Activated CD4-positive, alpha-beta T cell treated with anti-CD3 and anti-CD28 coated beads, Interleukin-2, amount 10 ng/mL, durations not matched to agents 24 days and 14 days (primary cell): ENCODE measurements around the gene C1QTNF6. TPM values are rescaled to one million over a fixed set of nuclear protein-coding genes. Genes with fewer than 3 reads are reported as not detected.

Experiments used
- DNase-seq: peaks from one replicate; pipeline ENCODE4 v3.0.0; 2022
- H3K27ac Mint-ChIP-seq: one replicate; pipeline ENCODE4 v1.8.0; 2022; ENCODE audit warnings: mild to moderate bottlenecking, mixed read lengths
- H3K27me3 Mint-ChIP-seq: one replicate; pipeline ENCODE4 v1.8.0; 2022; ENCODE audit warnings: mixed read lengths
- H3K36me3 Mint-ChIP-seq: one replicate; pipeline ENCODE4 v1.8.0; 2022; ENCODE audit warnings: low read depth, mild to moderate bottlenecking, mixed read lengths
- H3K4me1 Mint-ChIP-seq: one replicate; pipeline ENCODE4 v1.8.0; 2021; ENCODE audit warnings: mixed read lengths
- H3K4me3 Mint-ChIP-seq: one replicate; pipeline ENCODE4 v1.8.0; 2022; ENCODE audit warnings: mild to moderate bottlenecking, moderate library complexity, mixed read lengths
- H3K9me3 Mint-ChIP-seq: one replicate; pipeline ENCODE4 v1.8.0; 2021; ENCODE audit warnings: mixed read lengths
- intact Hi-C: fragments of 100-400 bp; cut with micrococcal nuclease; formaldehyde crosslinking; loops from one replicate; pipeline ENCODE4 v1.15.1; 2023
- total RNA-seq: library from RNA; stranded (reverse); gene quantifications from 2 replicates; pipeline ENCODE4 v1.2.3, GENCODE V29; 2022

The C1QTNF6 gene
- total RNA-seq, 1 donor from 2014 or later = 6.0 TPM

DNA sequence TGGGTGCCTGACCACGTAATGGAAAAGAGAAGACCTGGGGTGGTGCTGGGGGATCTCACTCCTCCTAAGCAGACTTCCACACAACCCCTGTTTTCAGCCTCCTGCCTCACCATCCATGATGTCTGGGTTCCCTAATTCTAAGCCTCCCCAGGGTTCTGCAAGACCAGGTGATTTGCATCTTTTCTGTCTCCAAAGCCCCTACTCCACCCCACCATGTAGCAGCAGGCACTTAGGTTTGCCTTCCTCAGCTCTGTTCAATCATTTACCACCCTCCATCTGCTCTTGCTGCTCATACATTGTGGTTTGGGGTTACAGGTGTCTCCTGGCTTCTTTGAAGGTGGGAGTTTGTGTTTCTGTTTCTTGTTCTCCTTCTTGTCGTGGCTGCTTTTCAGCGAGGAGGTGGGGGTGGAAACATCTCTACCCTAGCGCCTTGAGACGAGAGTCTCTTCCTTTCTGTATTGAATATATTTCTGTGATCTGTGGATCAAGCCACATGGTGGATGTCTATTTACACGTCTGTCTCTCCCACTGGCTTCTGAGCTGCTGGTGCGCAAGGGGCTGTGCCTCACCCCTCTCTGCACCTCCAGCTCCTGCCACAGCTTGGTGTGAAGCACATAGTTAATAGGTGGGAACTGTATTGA is 30.8 kb upstream of the C1QTNF6 start:
- peaks cover 70% of the 10 kb centered on the region for H3K4me1 Mint-ChIP-seq
- H3K27me3 Mint-ChIP-seq = no peaks in the 10 kb centered on the region
- peaks cover 65% of the 10 kb centered on the region for H3K36me3 Mint-ChIP-seq
- peak overlapping the region; percentile 83 for H3K4me3 Mint-ChIP-seq
- peak overlapping the region; percentile 95 for H3K27ac Mint-ChIP-seq
- DNase-seq = peak; percentile 92
- peaks cover 6% of the 10 kb centered on the region for H3K9me3 Mint-ChIP-seq
- intact Hi-C loops = no loop called here

DNA sequence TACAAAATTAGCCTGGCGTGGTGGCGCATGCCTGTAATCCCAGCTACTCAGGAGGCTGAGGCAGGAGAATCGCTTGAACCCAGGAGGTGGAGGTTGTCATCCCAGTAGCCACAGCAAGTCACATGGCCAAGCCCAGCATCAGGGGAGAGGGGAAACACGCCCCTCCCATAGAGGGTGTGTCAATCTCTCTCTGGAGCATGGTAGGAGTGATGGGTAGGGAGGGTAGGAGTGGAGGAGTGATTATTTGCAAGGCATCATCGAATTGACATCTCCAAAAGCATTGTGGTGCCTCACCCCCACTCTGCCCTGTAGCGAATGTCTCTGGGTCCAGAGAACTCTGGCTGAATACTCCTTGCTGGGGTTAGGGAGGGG is 30.3 kb upstream of the C1QTNF6 start:
- no peaks in the 10 kb centered on the region for H3K27me3 Mint-ChIP-seq
- intact Hi-C loops = no loop called here
- H3K4me1 Mint-ChIP-seq = peaks cover 67% of the 10 kb centered on the region
- H3K27ac Mint-ChIP-seq = peak overlapping the region; percentile 95
- peak; percentile 75 for DNase-seq
- H3K36me3 Mint-ChIP-seq = peaks cover 63% of the 10 kb centered on the region
- peak overlapping the region; percentile 83 for H3K4me3 Mint-ChIP-seq
- peaks cover 6% of the 10 kb centered on the region for H3K9me3 Mint-ChIP-seq

DNA sequence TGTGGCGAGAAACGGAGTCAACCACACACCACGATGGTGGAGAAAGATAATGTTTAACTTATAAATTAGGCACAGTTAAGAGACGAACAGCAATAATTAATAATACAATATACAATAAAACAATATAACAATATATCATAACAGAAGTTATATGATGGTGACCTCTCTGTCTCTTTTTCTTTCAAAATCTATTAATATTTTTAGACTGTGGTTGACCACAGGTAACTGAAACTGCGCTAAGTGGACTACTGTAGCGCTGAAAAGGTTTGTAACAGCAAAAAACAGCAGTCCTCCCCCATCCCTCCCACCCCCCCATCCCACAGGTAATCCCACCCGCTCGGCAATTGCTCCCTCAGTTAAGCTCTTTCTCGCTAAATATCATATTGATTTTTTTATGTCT is 27.8 kb upstream of the C1QTNF6 start:
- H3K4me1 Mint-ChIP-seq = peaks cover 45% of the 10 kb centered on the region
- no peak overlapping the region for H3K4me3 Mint-ChIP-seq
- H3K9me3 Mint-ChIP-seq = peaks cover 3% of the 10 kb centered on the region
- no peak overlapping the region for H3K27ac Mint-ChIP-seq
- intact Hi-C loops = no loop called here
- no peak for DNase-seq
- H3K36me3 Mint-ChIP-seq = peaks cover 40% of the 10 kb centered on the region
- H3K27me3 Mint-ChIP-seq = no peaks in the 10 kb centered on the region

DNA sequence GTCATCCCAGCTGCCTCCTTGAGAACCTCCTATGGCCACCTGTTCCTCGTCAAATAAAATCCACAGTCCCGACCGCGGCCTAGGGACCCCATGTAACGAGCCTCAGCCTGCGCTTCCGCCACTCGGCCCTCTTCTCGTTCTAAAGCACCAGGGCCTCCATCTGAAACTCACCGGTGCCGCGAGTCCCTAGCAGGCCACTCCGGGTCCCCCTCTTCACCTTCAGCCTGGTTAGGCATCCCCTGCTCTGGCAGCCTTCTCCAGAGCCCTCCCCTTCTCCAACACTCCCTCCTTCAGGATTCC is 26.6 kb upstream of the C1QTNF6 start:
- peaks cover 38% of the 10 kb centered on the region for H3K4me1 Mint-ChIP-seq
- no peaks in the 10 kb centered on the region for H3K9me3 Mint-ChIP-seq
- no peak for DNase-seq
- H3K36me3 Mint-ChIP-seq = peaks cover 31% of the 10 kb centered on the region
- H3K27ac Mint-ChIP-seq = no peak overlapping the region
- H3K27me3 Mint-ChIP-seq = no peaks in the 10 kb centered on the region
- H3K4me3 Mint-ChIP-seq = no peak overlapping the region
- intact Hi-C loops = no loop called here

DNA sequence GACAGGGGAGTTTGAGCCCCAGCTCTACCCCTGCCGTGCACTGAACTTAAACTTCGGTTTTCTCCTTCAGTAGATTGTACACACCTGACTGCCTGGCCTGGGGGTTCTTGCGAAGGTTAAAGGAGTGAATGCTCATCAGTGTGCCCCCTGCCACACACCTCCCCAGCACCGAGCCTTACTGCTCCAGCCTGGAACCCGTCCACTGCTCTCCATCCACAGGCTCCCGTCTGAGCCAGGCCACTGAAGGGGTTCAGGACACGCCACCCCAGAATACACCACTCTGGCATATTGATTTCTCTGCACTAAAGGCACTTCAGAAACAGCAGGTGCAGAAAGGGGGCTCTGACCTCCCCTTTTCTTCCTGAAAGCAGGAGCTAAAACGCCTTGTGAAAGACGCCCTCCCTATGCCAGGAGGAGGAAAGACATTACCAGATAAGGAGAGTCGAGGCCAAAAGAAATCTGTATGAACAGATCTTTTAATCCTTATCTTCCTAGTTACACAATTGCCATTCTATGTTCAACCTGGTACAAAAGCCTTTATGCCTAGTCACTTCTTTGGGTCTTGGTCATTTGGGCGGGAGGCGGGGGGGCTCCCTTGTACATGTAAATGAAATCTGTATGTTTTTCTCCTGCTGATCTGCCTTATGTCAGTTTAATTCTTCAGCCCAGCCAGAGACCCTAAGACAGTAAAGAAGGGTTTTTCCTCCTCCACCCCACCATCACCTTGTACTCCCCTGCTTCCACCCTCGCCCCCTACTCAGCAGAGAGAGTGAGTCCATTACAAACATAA is 26.1 kb upstream of the C1QTNF6 start:
- Mint-ChIP-seq H3K4me1 (peaks cover 33% of the 10 kb centered on the region), H3K36me3 (peaks cover 28% of the 10 kb centered on the region), H3K27me3 (no peaks in the 10 kb centered on the region), H3K9me3 (no peaks in the 10 kb centered on the region), H3K4me3 (no peak overlapping the region), H3K27ac (peak overlapping the region; percentile 53)
- intact Hi-C loops = no loop called here
- no peak for DNase-seq

DNA sequence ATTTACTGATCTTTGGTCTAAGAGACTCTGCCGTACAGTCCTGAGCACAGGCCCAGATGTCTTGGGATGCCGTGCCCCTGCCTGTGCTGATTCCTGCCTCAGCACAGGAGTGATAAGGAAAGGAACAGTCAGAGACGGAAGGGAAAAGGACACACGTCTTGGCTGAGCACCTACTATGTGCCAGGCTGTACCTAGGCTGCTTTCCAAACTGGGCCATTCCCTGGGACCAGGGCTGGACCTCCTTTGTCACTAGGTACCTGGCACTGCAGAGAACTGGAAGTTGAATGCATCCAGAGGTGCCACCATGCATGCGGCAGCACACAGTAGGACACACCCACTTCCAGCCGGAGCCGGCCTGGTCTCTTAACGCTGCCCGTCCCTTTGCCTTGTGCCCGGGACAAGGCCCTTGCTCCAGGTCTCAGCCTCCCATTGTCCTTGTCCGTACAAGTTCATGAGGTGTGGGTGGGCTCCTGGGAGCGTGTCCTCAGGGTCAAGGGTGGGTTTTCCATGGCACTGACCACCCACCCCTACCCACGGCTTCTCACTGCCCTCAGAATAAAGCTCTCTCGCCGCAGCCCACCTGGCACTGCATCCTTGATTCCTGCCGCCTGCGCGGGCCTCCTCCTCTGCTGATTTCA is 25.3 kb upstream of the C1QTNF6 start:
- Mint-ChIP-seq H3K4me1 (peaks cover 30% of the 10 kb centered on the region), H3K27me3 (no peaks in the 10 kb centered on the region), H3K9me3 (no peaks in the 10 kb centered on the region), H3K4me3 (no peak overlapping the region), H3K36me3 (peaks cover 24% of the 10 kb centered on the region), H3K27ac (peak overlapping the region; percentile 53)
- intact Hi-C loops = no loop called here
- no peak for DNase-seq

DNA sequence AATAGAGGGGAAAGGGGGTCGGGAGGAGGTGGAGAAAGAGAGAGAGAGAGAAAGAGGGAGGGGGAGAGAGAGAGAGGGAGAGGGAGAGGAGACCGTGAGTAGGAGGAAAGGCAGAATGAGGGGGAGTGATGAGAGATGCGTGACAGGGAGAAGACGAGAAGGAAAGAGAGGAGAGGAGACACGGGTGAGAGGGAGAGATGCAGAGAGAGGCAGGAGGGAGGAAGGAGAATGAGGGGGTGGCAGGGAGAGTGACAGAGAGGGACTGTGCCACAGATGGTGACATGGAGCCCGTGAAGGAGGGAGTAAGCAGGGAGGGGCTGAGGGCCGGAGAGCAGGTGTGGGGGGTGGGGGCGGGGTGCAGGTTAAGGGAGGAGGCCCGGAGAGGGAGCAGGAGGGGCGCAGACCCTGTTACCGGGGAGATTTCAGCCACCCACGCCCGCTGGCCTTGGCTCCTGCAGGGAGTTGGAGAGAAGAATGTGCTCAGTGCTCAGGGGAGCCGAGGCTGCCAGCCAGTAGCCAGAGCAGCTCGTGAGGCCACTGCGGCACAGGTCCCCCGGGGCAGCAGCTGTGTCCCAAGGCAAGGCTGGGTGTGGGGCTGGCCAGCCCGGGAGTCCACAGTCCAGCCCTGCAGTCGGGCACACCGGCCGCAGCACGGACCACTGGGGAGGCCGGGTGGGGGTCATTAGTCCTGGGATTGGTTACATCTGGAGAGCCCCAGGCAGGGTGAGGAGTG is 24.3 kb upstream of the C1QTNF6 start, which contains the start of gene SSTR3:
Gene SSTR3, minus strand, starts transcription at position 304 of the 733 bp plus-strand sequence. CDS start 4,674 bp downstream, outside the sequence.
- peak within 1 kb of the TSS; percentile 21 for H3K27ac Mint-ChIP-seq
- peaks cover 23% of the 10 kb centered on the region for H3K4me1 Mint-ChIP-seq
- H3K4me3 Mint-ChIP-seq = no peak within 1 kb of the TSS
- H3K36me3 Mint-ChIP-seq = peaks cover 19% of the 10 kb centered on the region
- no peak for DNase-seq
- H3K9me3 Mint-ChIP-seq = no peaks in the 10 kb centered on the region
- intact Hi-C loops = no loop called here
- H3K27me3 Mint-ChIP-seq = no peaks in the 10 kb centered on the region

DNA sequence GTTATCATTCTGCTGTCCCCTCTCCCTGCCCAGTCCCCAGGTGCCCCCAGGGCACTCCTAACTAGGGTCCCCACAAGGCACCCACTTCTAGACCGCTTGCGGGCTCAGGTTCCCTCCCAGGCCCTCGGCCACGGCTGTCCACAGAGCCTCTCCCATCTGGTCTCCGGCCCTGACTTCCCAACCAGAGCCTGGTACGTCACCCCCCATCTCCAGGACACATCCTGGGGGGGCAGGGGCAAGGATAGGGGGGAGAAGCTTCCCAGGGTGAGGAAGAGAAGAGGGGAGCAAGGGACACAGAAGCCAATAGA is 23.8 kb upstream of the C1QTNF6 start:
- intact Hi-C loops = no loop called here
- no peak overlapping the region for H3K27ac Mint-ChIP-seq
- H3K9me3 Mint-ChIP-seq = no peaks in the 10 kb centered on the region
- DNase-seq = no peak
- no peak overlapping the region for H3K4me3 Mint-ChIP-seq
- H3K27me3 Mint-ChIP-seq = no peaks in the 10 kb centered on the region
- H3K36me3 Mint-ChIP-seq = peaks cover 18% of the 10 kb centered on the region
- peaks cover 21% of the 10 kb centered on the region for H3K4me1 Mint-ChIP-seq

DNA sequence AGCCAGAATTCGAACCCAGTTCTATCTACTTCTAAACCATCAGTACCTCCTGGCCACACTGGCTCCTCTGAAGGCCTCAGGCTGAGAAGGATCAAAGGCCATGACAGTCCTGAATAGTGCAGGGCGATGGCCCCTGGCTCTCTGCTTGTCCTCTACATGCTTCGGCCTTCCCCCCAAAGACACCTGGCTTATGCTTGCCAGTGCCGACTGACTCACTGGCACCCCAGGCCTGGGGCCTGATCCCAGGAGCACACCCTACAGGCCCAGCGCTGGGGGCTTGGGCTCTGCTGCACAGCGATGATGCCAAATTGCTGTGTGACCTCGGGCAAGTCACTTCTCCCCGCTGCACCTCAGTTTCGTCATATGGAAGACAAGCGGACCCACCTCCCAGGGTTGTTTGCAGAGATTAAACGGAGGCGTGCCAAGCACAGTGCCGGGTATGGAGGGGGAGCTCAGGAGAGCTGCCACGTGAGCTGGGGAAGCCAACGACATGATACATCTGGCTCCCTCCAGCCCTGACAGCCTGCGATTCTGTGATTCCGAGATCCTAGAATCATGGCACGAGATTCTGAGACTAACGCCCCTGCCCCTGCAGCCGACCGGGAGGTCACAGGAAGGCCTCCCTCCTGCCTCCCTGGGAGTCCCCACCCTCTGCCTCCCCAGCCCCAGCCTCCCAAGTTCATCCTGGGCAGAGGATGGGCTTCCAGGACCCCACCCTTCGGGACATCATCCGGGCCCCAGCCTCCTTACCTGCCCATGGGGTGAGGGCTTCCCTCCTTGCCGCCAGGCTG is 23.2 kb upstream of the C1QTNF6 start:
- no peaks in the 10 kb centered on the region for H3K27me3 Mint-ChIP-seq
- no peak overlapping the region for H3K27ac Mint-ChIP-seq
- DNase-seq = no peak
- H3K4me3 Mint-ChIP-seq = no peak overlapping the region
- H3K9me3 Mint-ChIP-seq = no peaks in the 10 kb centered on the region
- intact Hi-C loops = no loop called here
- H3K36me3 Mint-ChIP-seq = peaks cover 14% of the 10 kb centered on the region
- H3K4me1 Mint-ChIP-seq = peaks cover 16% of the 10 kb centered on the region

DNA sequence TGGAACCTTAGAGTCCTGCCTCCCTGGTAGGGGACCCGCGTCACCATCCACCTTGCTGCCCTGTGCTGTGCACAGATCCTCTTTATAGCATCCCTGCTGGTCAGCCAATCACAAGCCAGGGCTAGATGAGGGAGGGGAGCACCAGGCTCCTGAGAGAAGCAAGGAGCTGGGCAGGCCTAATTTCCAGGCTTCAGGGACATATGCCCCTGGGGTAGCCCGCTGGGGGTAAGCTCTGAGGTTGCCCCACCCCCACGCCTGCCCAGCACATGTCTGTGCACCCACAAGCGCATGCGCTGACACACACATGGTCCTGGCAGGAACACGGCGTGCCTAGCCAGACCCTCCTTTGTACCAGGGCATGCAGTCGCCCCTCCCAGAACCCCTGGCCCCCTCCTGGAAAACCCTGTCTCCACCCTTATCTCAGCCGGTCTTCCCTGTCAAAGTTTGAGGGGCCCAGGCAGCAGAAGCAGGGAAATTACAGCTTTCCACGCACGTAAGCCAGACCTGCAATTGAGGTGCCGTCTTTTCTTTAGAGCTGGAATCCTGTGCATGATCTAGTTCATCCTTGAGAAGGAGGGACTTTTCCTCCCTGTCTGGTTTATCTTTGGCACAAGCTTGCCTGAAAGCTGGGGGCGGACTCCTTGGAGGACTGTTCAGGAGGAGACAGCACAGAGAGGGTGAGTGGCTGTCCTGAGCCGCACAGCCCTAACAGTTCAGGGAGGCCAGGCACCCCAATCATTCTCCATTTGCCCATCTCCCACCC is 22.2 kb upstream of the C1QTNF6 start:
- DNase-seq = no peak
- H3K4me3 Mint-ChIP-seq = no peak overlapping the region
- H3K36me3 Mint-ChIP-seq = peaks cover 9% of the 10 kb centered on the region
- H3K9me3 Mint-ChIP-seq = no peaks in the 10 kb centered on the region
- intact Hi-C loops = no loop called here
- no peaks in the 10 kb centered on the region for H3K27me3 Mint-ChIP-seq
- H3K4me1 Mint-ChIP-seq = peaks cover 14% of the 10 kb centered on the region
- no peak overlapping the region for H3K27ac Mint-ChIP-seq

DNA sequence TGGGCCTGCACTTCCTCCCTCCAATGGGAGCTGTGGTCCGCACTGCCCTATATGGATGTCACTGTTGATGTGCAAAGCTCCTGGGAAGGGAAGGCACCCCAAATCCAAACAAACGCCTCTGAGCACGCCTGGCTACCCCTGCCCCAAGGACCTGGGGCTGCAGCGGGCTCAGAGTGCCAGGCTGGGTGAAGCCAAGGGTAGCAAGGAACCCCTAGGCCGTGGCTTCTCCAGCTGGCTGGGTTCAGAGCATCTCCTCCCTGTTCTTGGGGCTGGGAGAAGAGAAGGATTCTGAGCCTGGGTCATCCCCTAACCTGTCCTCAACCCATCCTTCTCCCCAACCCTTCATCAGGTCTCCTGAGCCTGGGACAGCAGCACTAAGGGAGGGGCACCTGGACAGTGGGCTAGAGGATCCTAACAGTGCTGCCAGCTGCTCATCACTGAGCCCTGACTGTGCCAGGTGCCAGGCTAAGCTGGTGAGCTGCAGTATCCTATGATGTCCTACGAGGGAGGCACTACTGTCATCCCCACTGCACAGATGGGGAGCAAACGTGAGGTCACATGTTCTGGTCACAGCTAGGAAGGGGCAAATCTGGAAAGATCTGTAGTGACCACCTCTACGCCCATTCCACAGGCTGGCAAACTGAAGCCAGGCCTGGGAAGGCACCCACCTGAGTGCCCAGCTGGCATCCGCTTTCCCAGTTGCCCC is 21.2 kb upstream of the C1QTNF6 start:
- Mint-ChIP-seq H3K27ac (no peak overlapping the region), H3K9me3 (no peaks in the 10 kb centered on the region), H3K4me3 (no peak overlapping the region), H3K27me3 (no peaks in the 10 kb centered on the region), H3K36me3 (peaks cover 7% of the 10 kb centered on the region), H3K4me1 (peaks cover 14% of the 10 kb centered on the region)
- DNase-seq = no peak
- intact Hi-C loops = no loop called here

DNA sequence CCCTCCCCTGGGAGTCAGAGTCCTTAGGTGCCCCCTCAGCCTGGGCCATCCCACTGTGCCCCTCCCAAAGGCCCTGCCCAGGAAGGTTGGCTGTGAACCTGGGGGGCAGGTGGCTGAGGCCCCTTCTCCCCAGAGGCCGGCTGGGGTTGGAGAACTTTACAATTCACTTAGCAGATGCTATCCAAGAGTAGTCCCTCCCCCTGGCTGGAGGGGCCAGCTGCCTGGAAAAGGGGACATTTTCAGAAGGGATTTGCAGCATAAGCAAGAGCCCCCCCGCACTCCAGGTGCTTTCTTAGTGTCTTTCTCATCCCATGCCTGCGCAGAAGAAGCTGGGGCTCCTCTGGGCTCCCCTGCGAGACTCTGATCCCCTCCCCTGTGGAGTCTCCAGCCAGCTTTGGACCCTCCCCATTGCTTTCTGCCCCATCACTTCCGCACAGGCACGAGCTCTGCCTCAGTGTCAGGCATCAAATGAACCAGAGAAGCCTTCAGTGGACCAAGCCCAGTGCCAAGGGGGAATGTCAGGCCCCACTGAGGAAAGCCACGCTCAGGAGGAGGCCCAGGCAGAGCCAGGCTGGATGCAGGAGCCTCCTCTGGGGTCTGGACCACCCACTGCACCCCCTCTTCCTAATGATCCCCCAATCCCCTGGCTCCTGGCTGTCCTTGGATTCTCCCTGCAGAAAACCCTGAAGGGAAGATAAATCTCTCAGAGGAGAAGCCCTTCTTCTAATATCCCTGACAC is 20.5 kb upstream of the C1QTNF6 start:
- H3K27ac Mint-ChIP-seq = no peak overlapping the region
- DNase-seq = no peak
- no peaks in the 10 kb centered on the region for H3K27me3 Mint-ChIP-seq
- H3K4me1 Mint-ChIP-seq = peaks cover 11% of the 10 kb centered on the region
- H3K36me3 Mint-ChIP-seq = peaks cover 2% of the 10 kb centered on the region
- H3K9me3 Mint-ChIP-seq = no peaks in the 10 kb centered on the region
- intact Hi-C loops = no loop called here
- no peak overlapping the region for H3K4me3 Mint-ChIP-seq
